Parathyroid adenoma (tissue), 2 donors: ENCODE measurements around the gene MTUS2.

Experiments
- H2AFZ ChIP-seq: fragments of 300-600 bp; sonication (generic); one replicate; pipeline ENCODE4 v1.7.0; 2017; ENCODE audit warnings: antibody characterized with exemption, mild to moderate bottlenecking
- H3K27ac ChIP-seq: fragments of 300-600 bp; sonication (generic); one replicate; pipeline ENCODE4 v1.7.0; 2017
- H3K27me3 ChIP-seq: fragments of 300-600 bp; sonication (generic); one replicate; pipeline ENCODE4 v1.7.0; 2017; ENCODE audit warnings: low read length; ENCODE audit not compliant: control insufficient read depth, insufficient read depth
- H3K36me3 ChIP-seq: fragments of 300-600 bp; sonication (generic); one replicate; pipeline ENCODE4 v1.7.0; 2017; ENCODE audit warnings: low read length; ENCODE audit not compliant: control insufficient read depth, insufficient read depth
- H3K4me1 ChIP-seq: fragments of 300-600 bp; sonication (generic); one replicate; pipeline ENCODE4 v1.7.0; 2017; ENCODE audit warnings: control low read depth
- H3K4me2 ChIP-seq: fragments of 300-600 bp; sonication (generic); one replicate; pipeline ENCODE4 v1.7.0; 2017; ENCODE audit warnings: low read length
- H3K4me3 ChIP-seq: fragments of 300-600 bp; sonication (generic); one replicate; pipeline ENCODE4 v1.7.0; 2017; ENCODE audit warnings: low read depth, low read length
- H3K79me2 ChIP-seq: fragments of 300-600 bp; sonication (generic); one replicate; pipeline ENCODE4 v1.7.0; 2017; ENCODE audit warnings: control low read depth
- H3K9ac ChIP-seq: fragments of 300-600 bp; sonication (generic); one replicate; pipeline ENCODE4 v1.7.0; 2017; ENCODE audit warnings: mild to moderate bottlenecking
- H3K9me3 ChIP-seq: fragments of 300-600 bp; sonication (generic); one replicate; pipeline ENCODE4 v1.7.0; 2017; ENCODE audit warnings: low read length; ENCODE audit not compliant: control insufficient read depth
- TF ChIP-seq, protein P1 (sequence below): fragments of 300-600 bp; sonication (generic); IDR thresholded peaks from one replicate; pipeline ENCODE4 v1.7.0; 2017; ENCODE audit warnings: antibody characterized with exemption, mild to moderate bottlenecking
- donor health status: primary hyperparathyroidism.

MTUS2 gene

DNA sequence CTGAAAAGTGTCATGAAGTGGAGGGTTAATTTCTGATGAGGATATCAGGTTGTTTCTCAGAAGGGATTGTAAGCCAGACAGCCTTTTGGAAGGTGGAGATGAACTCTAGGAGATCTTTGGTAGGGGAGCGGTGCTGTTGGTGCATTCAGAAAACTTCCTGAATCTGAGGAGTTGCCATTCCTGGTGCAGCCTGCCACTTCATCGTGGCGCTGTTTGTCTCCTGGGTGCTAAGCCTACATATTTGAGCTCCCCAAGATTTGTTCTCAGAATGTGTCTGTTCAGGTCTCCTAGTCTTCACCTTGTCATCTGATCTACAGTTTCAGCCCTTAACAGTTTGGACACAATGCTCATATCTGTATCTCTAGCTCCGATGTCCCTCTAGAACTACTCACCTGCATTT, 285.6 kb downstream of the MTUS2 start:
- Histone ChIP-seq H2AFZ (no peak overlapping the region), H3K27ac (no peak overlapping the region), H3K4me3 (no peak overlapping the region), H3K79me2 (no peaks in the 10 kb centered on the region), H3K4me2 (no peak overlapping the region), H3K27me3 (no peaks in the 10 kb centered on the region), H3K9ac (no peak overlapping the region), H3K36me3 (no peaks in the 10 kb centered on the region), H3K4me1 (no peaks in the 10 kb centered on the region), H3K9me3 (no peaks in the 10 kb centered on the region)
- TF ChIP-seq, protein P1, sequence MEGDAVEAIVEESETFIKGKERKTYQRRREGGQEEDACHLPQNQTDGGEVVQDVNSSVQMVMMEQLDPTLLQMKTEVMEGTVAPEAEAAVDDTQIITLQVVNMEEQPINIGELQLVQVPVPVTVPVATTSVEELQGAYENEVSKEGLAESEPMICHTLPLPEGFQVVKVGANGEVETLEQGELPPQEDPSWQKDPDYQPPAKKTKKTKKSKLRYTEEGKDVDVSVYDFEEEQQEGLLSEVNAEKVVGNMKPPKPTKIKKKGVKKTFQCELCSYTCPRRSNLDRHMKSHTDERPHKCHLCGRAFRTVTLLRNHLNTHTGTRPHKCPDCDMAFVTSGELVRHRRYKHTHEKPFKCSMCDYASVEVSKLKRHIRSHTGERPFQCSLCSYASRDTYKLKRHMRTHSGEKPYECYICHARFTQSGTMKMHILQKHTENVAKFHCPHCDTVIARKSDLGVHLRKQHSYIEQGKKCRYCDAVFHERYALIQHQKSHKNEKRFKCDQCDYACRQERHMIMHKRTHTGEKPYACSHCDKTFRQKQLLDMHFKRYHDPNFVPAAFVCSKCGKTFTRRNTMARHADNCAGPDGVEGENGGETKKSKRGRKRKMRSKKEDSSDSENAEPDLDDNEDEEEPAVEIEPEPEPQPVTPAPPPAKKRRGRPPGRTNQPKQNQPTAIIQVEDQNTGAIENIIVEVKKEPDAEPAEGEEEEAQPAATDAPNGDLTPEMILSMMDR, result no peak

DNA sequence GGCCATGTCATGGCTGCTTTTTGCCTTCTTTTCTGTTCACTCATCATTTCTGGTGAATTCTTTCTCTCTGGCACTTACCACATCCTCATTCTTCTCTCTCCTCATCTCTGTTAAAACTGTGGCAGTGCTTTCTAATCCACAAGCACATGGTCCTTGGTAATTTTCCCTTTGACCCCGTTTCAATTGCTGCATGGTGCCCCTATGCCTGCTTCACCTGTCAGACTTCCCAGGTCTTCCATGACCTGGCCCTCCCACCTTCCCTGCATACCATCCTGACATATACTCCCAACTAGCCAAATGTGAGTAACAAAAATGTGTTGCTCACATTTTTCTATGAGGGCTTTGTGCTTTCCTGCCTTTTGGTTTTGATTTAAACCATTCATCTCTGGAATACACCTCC, 286.5 kb downstream of the MTUS2 start:
- Histone ChIP-seq H3K9ac (no peak overlapping the region), H3K4me1 (no peaks in the 10 kb centered on the region), H2AFZ (no peak overlapping the region), H3K36me3 (no peaks in the 10 kb centered on the region), H3K4me2 (no peak overlapping the region), H3K79me2 (no peaks in the 10 kb centered on the region), H3K27ac (no peak overlapping the region), H3K9me3 (no peaks in the 10 kb centered on the region), H3K27me3 (no peaks in the 10 kb centered on the region), H3K4me3 (no peak overlapping the region)
- TF ChIP-seq, protein P1, result no peak

DNA sequence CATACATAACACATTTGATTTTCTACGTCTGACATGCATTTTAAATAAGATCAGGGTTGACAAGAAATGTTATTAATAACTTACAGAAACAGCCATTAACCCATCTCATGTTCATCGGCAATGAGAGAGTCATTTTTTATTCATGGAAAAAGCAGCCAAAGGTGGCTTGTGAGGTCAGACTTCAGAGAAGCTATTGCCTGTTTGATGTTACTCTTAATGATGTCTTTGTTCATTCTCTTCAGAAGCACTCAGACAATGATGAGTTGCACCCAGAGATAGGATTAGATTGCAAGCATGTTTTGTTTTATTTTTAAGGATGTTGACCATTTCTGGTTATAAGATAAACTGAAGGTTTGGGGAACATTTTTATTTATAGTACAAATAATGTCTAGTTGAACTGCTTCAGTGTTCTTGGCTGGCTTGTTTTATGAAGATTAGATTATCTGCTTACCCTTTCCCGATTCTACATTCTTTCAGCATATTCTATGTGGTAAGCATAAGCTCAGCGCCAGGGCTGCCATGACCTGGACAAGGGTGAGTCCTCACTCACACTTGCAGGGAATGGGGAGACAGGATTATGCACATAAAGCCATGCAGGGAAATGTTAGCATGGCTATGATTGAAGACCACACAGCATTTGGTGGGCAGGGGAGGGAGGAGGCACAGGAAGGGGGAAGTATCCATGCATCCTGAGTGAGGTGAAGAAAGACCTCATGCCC, 288.1 kb downstream of the MTUS2 start:
- no peak overlapping the region for H3K4me2 ChIP-seq
- no peaks in the 10 kb centered on the region for H3K27me3 ChIP-seq
- H3K9me3 ChIP-seq, result no peaks in the 10 kb centered on the region
- no peaks in the 10 kb centered on the region for H3K36me3 ChIP-seq
- H3K9ac ChIP-seq, result no peak overlapping the region
- no peak overlapping the region for H3K4me3 ChIP-seq
- H3K4me1 ChIP-seq, result no peaks in the 10 kb centered on the region
- no peak overlapping the region for H2AFZ ChIP-seq
- H3K27ac ChIP-seq, result no peak overlapping the region
- H3K79me2 ChIP-seq, result no peaks in the 10 kb centered on the region
- TF ChIP-seq, protein P1, result no peak

DNA sequence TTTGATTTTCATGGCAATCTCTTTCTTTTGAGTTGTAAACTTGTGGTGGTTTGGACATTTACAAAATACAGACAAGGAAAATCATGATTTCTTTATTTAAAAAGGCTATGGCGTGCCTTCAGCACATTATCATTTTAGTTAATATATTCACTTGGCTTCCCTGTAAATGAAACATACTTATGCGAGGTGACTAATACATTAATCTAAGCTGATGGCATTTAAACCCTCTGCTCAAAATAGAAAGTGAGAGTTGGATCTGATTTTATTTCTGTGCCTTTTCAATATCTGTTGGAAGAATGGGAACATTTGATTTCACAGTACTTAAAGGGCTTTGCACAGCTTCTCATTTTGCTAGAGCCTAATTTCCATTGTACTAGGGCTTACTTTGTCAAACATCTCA, 289.8 kb downstream of the MTUS2 start:
- Histone ChIP-seq H3K9me3 (no peaks in the 10 kb centered on the region), H3K4me3 (no peak overlapping the region), H3K4me2 (no peak overlapping the region), H3K9ac (no peak overlapping the region), H3K79me2 (no peaks in the 10 kb centered on the region), H3K27ac (no peak overlapping the region), H3K36me3 (no peaks in the 10 kb centered on the region), H3K4me1 (no peaks in the 10 kb centered on the region), H3K27me3 (no peaks in the 10 kb centered on the region), H2AFZ (no peak overlapping the region)
- TF ChIP-seq, protein P1, result no peak

DNA sequence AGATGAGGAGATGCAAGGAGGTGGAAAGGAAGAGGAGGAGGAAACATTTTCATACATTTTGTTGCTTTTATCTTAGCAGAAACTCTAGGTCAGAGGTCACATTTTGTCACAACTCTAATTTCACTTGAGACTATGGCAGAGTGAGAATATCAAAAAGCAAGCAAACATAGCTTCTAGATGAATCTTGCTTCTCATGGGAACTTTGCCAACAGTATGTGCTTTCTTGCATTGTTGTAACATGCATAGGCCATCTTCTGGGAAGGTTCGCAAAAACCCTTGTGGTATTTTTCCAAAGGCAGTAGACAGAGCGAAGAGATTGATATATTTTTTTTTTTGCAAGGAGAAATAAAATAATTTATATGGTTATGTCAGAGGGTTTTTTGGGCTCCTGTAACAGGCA, 291.3 kb downstream of the MTUS2 start:
- H2AFZ ChIP-seq, result no peak overlapping the region
- H3K4me2 ChIP-seq, result no peak overlapping the region
- no peaks in the 10 kb centered on the region for H3K27me3 ChIP-seq
- H3K4me3 ChIP-seq, result no peak overlapping the region
- no peaks in the 10 kb centered on the region for H3K36me3 ChIP-seq
- no peak overlapping the region for H3K27ac ChIP-seq
- no peaks in the 10 kb centered on the region for H3K9me3 ChIP-seq
- TF ChIP-seq, protein P1, result no peak
- no peaks in the 10 kb centered on the region for H3K79me2 ChIP-seq
- no peaks in the 10 kb centered on the region for H3K4me1 ChIP-seq
- no peak overlapping the region for H3K9ac ChIP-seq
